ENCODE results near the gene ZKSCAN1.

DNA sequence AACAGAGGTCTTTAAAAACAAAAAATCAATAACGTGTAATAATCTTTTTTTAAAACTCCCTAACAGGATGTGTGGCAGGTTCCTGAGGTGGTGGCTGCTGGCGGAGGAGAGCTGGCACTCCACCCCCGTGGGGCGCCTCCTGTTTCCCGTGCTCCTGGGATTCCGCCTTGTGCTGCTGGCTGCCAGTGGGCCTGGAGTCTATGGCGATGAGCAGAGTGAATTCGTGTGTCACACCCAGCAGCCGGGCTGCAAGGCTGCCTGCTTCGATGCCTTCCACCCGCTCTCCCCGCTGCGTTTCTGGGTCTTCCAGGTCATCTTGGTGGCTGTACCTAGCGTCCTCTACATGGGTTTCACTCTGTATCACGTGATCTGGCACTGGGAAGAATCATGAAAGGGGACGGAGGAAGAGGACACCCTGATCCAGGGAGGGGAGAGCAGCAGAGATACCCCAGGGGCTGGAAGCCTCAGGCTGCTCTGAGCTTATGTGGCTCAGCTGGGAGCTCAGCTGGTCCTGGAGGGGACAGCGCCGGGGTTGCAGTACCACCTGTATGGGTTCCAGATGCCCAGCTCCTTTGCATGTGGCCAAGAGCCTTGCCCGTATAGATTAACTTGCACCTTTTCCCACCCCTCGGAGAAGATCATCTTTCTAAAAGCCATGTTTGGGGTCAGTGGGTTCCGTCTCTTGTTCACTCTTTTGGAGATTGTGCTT, 22.9 kb upstream of the ZKSCAN1 start:
- no peak for TF ChIP-seq YY1 (IDR thresholded peaks at IDR 0.05; ENCODE audit: insufficient read depth, insufficient read length)
- TF ChIP-seq ZNF274 (IDR thresholded peaks at IDR 0.05; ENCODE audit: low read depth, low read length), result no peak
- TF ChIP-seq SUZ12 (IDR thresholded peaks at IDR 0.05; ENCODE audit: extremely low read depth, insufficient read depth, insufficient read length), result no peak
